ENCODE data around the gene APOC1.
A peak's percentile ranks its signal among the peaks of the same experiment; 100 is the strongest.

APOC1 gene

DNA sequence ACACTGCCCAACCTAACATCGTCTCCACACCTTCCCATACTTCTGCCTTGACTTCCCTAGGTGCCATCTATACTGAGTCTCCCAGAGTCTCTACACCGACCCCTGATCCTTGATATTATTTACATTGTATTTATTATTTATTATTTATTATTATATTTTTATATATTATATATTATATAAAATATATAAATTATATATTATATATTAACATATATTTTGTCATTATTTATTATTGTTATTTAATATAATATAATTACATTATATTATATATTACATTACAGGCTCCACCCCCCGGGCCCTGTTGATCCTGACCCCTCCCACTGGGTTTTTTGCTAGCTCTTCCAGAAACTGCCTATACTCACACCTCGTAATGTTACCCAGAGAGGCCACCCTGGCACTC, 41.7 kb upstream of the APOC1 start:
- no peak for DNase-seq (ENCODE audit: low spot score)
- CTCF ChIA-PET = no interaction called here
- POLR2A ChIA-PET (ENCODE audit: low non-redundant PET) = no interaction called here
- TF ChIP-seq, protein P1, sequence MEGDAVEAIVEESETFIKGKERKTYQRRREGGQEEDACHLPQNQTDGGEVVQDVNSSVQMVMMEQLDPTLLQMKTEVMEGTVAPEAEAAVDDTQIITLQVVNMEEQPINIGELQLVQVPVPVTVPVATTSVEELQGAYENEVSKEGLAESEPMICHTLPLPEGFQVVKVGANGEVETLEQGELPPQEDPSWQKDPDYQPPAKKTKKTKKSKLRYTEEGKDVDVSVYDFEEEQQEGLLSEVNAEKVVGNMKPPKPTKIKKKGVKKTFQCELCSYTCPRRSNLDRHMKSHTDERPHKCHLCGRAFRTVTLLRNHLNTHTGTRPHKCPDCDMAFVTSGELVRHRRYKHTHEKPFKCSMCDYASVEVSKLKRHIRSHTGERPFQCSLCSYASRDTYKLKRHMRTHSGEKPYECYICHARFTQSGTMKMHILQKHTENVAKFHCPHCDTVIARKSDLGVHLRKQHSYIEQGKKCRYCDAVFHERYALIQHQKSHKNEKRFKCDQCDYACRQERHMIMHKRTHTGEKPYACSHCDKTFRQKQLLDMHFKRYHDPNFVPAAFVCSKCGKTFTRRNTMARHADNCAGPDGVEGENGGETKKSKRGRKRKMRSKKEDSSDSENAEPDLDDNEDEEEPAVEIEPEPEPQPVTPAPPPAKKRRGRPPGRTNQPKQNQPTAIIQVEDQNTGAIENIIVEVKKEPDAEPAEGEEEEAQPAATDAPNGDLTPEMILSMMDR (conservative IDR thresholded peaks at IDR 0.05; ENCODE audit: low read depth) = no peak
- H3K27ac ChIP-seq = no peak overlapping the region

DNA sequence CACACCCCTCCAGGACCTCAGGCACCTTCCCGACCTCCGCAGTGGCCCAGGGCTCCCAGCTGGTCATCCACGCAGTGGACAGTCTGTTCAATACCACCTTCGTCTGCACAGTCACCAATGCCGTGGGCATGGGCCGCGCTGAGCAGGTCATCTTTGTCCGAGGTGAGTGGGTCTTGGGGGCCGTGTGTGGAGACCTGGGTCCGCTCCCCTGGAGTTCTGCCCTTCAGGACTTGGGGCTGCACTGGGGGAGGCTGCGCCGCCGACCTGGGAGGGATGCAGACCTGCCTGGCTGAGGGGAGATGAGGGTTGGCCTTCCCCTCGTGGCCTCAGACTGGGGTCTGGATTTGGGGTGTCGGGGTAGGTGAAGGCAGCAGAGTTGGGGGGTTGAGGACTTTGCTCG, 40.1 kb upstream of the APOC1 start:
- TF ChIP-seq, protein P1 (conservative IDR thresholded peaks at IDR 0.05; ENCODE audit: low read depth) = no peak
- H3K27ac ChIP-seq = no peak overlapping the region
- DNase-seq (ENCODE audit: low spot score) = no peak
- ChIA-PET POLR2A (ENCODE audit: low non-redundant PET) (no interaction called here), CTCF (interaction anchor here (0.6 to 0.7 kb wide), 3 partner anchors 16 to 565 kb away, joined by 3 to 4 read pairs (median 3); no protein-coding TSS in a partner anchor)

DNA sequence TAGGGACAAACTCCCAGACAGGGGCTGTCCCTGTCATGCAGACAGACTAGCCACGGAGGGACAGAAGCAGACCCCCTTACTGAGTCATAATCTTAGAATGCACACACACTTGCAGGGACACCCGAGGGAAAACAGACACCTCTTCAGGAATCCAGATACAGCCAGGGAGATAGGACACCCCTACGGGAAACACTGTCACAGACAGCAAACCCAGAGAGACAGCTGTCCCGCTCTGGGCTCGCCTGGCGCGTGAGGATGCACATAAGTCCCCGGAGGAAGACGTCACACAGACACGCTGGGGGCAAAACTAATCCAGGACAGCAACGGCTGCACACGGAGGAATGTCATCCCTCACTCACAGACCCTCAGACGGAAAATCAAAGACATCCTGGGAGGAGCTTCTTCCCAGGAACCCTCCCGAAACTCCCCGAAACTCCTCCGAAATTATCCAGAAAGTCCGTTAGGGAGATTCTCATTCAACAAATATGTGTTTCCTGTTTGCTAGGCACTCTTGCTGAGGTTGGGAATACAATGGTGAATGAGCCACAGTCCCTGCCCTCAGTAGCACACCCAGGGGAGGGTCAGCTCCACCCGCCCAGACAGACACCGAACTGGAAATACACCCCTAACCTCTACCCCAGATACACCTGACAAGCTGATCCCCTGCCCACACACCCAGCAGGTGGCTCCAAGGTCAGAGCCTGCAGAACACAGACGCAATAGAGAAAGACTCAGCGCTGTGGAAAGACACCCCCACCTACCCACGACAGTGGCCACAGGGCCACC, 38.5 kb upstream of the APOC1 start:
- TF ChIP-seq, protein P1 (conservative IDR thresholded peaks at IDR 0.05; ENCODE audit: low read depth) = no peak
- ChIA-PET CTCF (no interaction called here), POLR2A (ENCODE audit: low non-redundant PET) (no interaction called here)
- peak overlapping the region; percentile 44 for H3K27ac ChIP-seq
- no peak for DNase-seq (ENCODE audit: low spot score)

DNA sequence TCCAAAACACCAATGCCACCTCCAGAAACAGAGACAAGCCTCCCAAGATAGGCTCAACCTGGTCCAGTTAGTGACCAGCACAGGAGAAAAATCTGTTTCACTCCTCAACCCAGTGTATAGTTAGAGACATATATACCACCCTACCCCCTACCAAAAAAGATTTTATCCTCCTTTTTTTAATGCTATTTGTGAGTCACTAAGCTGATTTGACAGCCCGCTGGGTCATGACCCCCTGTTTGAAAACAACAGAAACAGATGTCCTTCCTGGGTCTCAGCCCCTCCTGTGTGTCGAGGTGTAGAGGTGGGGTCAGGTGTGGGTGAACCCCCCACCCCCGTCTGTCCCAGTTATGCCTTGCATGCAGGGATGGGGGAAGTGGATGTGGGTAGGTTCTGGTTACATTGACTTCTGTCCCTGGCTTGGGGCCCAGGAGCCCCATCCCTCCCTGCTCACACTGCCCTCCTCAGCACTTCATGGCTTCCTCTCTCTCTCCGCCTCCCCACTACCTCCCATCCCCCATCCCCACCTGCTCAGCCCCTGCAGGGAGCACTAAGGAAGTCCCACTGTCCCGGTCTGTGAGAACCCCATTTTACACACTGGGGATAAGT, 37.4 kb upstream of the APOC1 start:
- no peak for DNase-seq (ENCODE audit: low spot score)
- POLR2A ChIA-PET (ENCODE audit: low non-redundant PET) = no interaction called here
- TF ChIP-seq, protein P1 (conservative IDR thresholded peaks at IDR 0.05; ENCODE audit: low read depth) = no peak
- peak overlapping the region; percentile 7; the same call in 1 of the 2 replicates for H3K27ac ChIP-seq
- CTCF ChIA-PET = no interaction called here

DNA sequence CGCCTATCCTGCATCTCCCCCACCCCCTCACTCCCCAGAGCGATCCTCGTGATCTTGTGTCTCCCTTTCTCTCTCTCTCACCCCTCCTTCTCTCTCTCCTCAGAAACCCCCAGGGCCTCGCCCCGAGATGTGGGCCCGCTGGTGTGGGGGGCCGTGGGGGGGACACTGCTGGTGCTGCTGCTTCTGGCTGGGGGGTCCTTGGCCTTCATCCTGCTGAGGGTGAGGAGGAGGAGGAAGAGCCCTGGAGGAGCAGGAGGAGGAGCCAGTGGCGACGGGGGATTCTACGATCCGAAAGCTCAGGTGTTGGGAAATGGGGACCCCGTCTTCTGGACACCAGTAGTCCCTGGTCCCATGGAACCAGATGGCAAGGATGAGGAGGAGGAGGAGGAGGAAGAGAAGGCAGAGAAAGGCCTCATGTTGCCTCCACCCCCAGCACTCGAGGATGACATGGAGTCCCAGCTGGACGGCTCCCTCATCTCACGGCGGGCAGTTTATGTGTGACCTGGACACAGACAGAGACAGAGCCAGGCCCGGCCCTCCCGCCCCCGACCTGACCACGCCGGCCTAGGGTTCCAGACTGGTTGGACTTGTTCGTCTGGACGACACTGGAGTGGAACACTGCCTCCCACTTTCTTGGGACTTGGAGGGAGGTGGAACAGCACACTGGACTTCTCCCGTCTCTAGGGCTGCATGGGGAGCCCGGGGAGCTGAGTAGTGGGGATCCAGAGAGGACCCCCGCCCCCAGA, 36.1 kb upstream of the APOC1 start:
- DNase-seq (ENCODE audit: low spot score) = no peak
- TF ChIP-seq, protein P1 (conservative IDR thresholded peaks at IDR 0.05; ENCODE audit: low read depth) = no peak
- peak overlapping the region; percentile 31; the same call in 1 of the 2 replicates for H3K27ac ChIP-seq
- ChIA-PET POLR2A (ENCODE audit: low non-redundant PET) (no interaction called here), CTCF (interaction anchor here (1.0 kb wide), 1 partner anchor 11 kb away, joined by 6 read pairs; no protein-coding TSS in a partner anchor)

DNA sequence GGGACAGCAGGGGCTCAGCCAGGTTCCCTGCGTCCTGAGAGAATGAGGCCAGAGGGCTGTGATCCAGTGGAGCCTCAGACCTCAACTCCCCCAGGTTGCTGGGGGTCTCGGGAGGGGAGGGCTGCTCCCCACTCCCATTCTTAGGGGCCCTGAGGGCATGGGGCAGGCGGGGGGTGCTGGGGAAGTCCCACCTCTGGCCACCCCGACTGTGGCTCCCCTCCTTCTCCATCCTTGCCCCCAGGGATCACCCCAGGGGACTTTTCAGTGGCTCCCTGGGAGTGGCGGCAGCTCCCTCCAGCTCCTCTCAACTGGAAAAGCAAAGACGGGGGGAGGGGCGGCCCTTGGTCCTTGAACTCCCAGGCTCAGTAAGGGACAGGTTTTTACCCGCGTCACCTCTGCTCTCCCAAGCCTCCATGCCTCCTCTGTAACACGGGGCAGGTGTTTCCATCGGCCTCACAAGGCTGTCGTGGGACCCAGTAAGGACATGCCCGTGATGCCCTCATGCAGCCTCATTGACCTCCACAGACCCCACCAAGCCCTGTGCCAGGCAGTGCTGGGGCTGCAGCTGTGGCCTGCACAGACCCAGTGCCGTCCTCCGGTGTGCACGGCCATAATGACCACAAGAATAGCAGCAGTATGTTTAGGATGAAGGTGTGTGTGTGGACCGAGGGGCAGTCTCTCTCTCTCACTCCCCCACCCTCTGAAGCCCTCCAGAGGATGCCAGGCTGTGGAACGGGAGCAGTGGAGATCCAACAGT, 34.9 kb upstream of the APOC1 start:
- DNase-seq (ENCODE audit: low spot score) = no peak
- ChIA-PET POLR2A (ENCODE audit: low non-redundant PET) (no interaction called here), CTCF (interaction anchor here (1.0 kb wide), 1 partner anchor 10 kb away, joined by 6 read pairs; no protein-coding TSS in a partner anchor)
- H3K27ac ChIP-seq = peak overlapping the region; percentile 31
- TF ChIP-seq, protein P1 (conservative IDR thresholded peaks at IDR 0.05; ENCODE audit: low read depth) = no peak
